Retina (tissue), 1 donor: ENCODE results near the gene P3H1.
"Not testable (repeated sequence)": the region's sequence is repeated elsewhere in the genome, so short reads cannot be mapped to it uniquely, and the experiment has no call there.

Experiments
- DNase-seq: peaks from one replicate; pipeline ENCODE4 v3.0.0-alpha.2; 2016

Gene P3H1

GRCh38 chr1:42768172-42768571 lies 1.3 kb upstream of the P3H1 start:
- no peak for DNase-seq

- no peak for DNase-seq
Observed at GRCh38 chr1:42767510-42768000, 727 bp upstream of the P3H1 start.

GRCh38 chr1:42765832-42766740 lies 742 bp downstream of the P3H1 start:
- DNase-seq = peak; percentile 81

GRCh38 chr1:42765269-42765668 lies 1.6 kb downstream of the P3H1 start:
- peak; percentile 32 for DNase-seq

GRCh38 chr1:42762269-42762668 lies 4.6 kb downstream of the P3H1 start:
- no peak for DNase-seq

- DNase-seq = no peak
Observed at GRCh38 chr1:42761567-42761966, 5.3 kb downstream of the P3H1 start.

GRCh38 chr1:42759114-42759513 lies 7.7 kb downstream of the P3H1 start:
- no peak for DNase-seq

- DNase-seq = no peak
Observed at GRCh38 chr1:42758641-42759040, 8.2 kb downstream of the P3H1 start.

GRCh38 chr1:42757892-42758275 lies 8.9 kb downstream of the P3H1 start:
- DNase-seq = no peak

- DNase-seq = peak; percentile 56
Observed at GRCh38 chr1:42756956-42757891, 9.6 kb downstream of the P3H1 start.

GRCh38 chr1:42753070-42753469 lies 13.8 kb downstream of the P3H1 start:
- no peak for DNase-seq

GRCh38 chr1:42752284-42752683 lies 14.5 kb downstream of the P3H1 start:
- no peak for DNase-seq

- DNase-seq = not testable (repeated sequence)
Observed at GRCh38 chr1:42751511-42752070, 15.2 kb downstream of the P3H1 start.

GRCh38 chr1:42750041-42750440 lies 16.8 kb downstream of the P3H1 start:
- DNase-seq = no peak

GRCh38 chr1:42748461-42749410 lies 18.1 kb downstream of the P3H1 start:
- no peak for DNase-seq

GRCh38 chr1:42748021-42748420 lies 18.8 kb downstream of the P3H1 start:
- DNase-seq = no peak

GRCh38 chr1:42747125-42747524 lies 19.7 kb downstream of the P3H1 start:
- DNase-seq = peak; percentile 81

GRCh38 chr1:42746436-42747105 lies 20.3 kb downstream of the P3H1 start:
- no peak for DNase-seq

GRCh38 chr1:42745851-42746250 lies 21.0 kb downstream of the P3H1 start:
- DNase-seq = no peak

GRCh38 chr1:42744148-42744413 lies 22.7 kb downstream of the P3H1 start:
- no peak for DNase-seq

GRCh38 chr1:42743317-42744147 lies 23.3 kb downstream of the P3H1 start:
- DNase-seq = no peak
